Ovary (tissue), 9 donors: ENCODE data around the gene VIPR2. TPM values are rescaled to one million over a fixed set of nuclear protein-coding genes. Genes with fewer than 3 reads are reported as not detected.

Source experiments
- DNase-seq, 5 donors: peaks; one replicate each; pipeline ENCODE4 v3.0.0-alpha.2; 2019 to 2020
- H3K27ac ChIP-seq, 2 donors: fragments of 200-600 bp; one replicate each; pipeline versions ENCODE4 v1.5.1 to v1.8.0; 2019 to 2022
- H3K27me3 ChIP-seq: fragments of 200-600 bp; one replicate; pipeline ENCODE4 v1.8.0; 2022
- H3K36me3 ChIP-seq: fragments of 200-600 bp; sonication (generic); one replicate; pipeline ENCODE4 v1.5.1; 2019
- H3K4me1 ChIP-seq: one replicate; pipeline ENCODE4 v1.8.1; 2013; ENCODE audit warnings: mild to moderate bottlenecking, moderate library complexity; ENCODE audit not compliant: insufficient read depth
- H3K4me3 ChIP-seq: fragments of 200-600 bp; sonication (generic); one replicate; pipeline ENCODE4 v1.5.1; 2017
- H3K9me3 ChIP-seq, 2 donors: fragments of 200-600 bp in 1 of 2; sonication (generic) in 1 of 2; one replicate each; pipeline versions ENCODE4 v1.5.1 to v1.8.1; 2013 to 2019; ENCODE audit warnings: mild to moderate bottlenecking in 1 of 2, moderate library complexity in 1 of 2
- EP300 ChIP-seq: sonication (generic); formaldehyde crosslinking; IDR thresholded peaks from one replicate; pipeline ENCODE4 v1.6.1; 2017; ENCODE audit warnings: antibody characterized with exemption
- POLR2A ChIP-seq: fragments of 450-650 bp; IDR thresholded peaks from one replicate; pipeline ENCODE4 v1.6.1; 2017; ENCODE audit warnings: antibody characterized with exemption, mild to moderate bottlenecking, moderate library complexity
- WGBS, 3 donors: extraction: QIAGEN DNeasy Blood & Tissue Kit in 1 of 3; methylation state at CpG; one replicate each; pipeline versions ENCODE4 v1.1.5 to v1.1.7; 2013 to 2017; 5-methylcytosine and 5-hydroxymethylcytosine counted together
- intact Hi-C, 4 donors: fragments of 100-400 bp; cut with DNase I; formaldehyde crosslinking; loops; one replicate each; pipeline versions ENCODE4 v1.11.0 to v1.15.1; 2022 to 2023
- polyA plus RNA-seq, 2 donors: library from polyadenylated mRNA; stranded (reverse); fragments of 200-250 nt in 1 of 2; fragments of 350-450 nt in 1 of 2; fragmentation: Illumina TruSeq in 1 of 2; extraction: RNeasy Lipid Tissue Mini Kit (QIAGEN cat#74804) in 1 of 2; gene quantifications; one replicate each; pipeline ENCODE4 v1.2.3, GENCODE V29; 2013 to 2014
- total RNA-seq, 7 donors: library from RNA; depleted of rRNA in 2 of 7; stranded (reverse); fragments of >200 nt in 2 of 7; fragmentation: NEBNext Ultra II Directional in 3 of 7; extraction: Animal tissue kit (Norgen Biotek cat#: 25700) in 3 of 7; gene quantifications; one replicate each; pipeline versions ENCODE4 v1.1.0 to v1.2.4, GENCODE V29; 2016 to 2023
- TF ChIP-seq, protein P1 (sequence below), 3 donors: fragments of 450-650 bp in 2 of 3; fragments of 200-600 bp in 1 of 3; IDR thresholded peaks; one replicate each; pipeline versions ENCODE4 v1.5.1 to v1.8.0; 2016 to 2022; ENCODE audit warnings: antibody characterized with exemption in 3 of 3, mild to moderate bottlenecking in 1 of 3
- donor health status: DM: no; HTN: no; CAD: no; lungs with moderate emphysema.
- donor health status: DM: no; HTN: no; CAD: no.
- donor health status: Bipolar disorder and iron deficiency.
- donor health status: DM: yes; HTN: yes; CAD: no.
- donor health status: DM: no; HTN: no; CAD: no.
- donor health status: DM: yes; HTN: yes; CAD: no.

VIPR2 gene
- total and polyA plus RNA-seq, 9 donors: 3.6 to 18.0 (median 9.0) TPM

DNA sequence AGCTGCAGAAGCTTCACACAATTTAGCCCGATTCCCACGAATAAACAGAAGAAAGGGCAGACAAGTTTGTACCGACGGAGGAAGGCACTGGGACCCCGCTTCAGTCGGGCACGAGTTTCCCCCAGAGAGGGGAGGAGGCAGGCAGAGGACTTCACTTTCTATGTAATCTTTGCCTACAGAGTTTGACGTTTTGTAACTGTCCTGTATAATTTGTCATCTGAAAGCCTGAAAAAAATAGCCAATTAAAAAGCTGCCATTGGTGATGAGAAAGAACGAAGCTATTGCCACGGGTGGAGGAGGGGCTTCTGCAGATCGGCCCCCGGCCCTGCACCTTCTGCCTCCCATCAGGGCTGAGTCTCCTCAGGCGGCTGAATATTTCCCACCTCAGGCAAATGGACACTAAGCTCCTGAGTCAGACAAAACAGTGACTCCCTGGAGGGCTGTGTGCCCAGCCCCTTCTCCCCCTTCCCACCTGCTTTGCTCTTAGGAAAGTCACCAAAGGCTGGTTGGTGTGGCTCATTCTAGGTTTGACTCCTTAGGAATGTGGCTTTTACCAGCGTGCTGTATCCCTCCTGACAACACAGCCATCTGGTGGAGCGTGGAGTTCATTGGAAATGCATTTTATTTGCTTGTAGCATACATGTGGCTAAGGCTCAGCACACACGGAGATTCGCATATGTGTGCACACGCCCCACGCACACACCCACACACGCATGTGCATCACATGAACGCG is 117.4 kb downstream of the VIPR2 start:
- 12 to 29% (median 18%) methylated on average over 22 of the region's 22 CpGs for whole genome bisulfite sequencing, 3 donors
- Histone ChIP-seq H3K4me3 (no peak overlapping the region), H3K4me1 (peaks cover 11% of the 10 kb centered on the region), H3K9me3 (no peaks in the 10 kb centered on the region), H3K27me3 (no peaks in the 10 kb centered on the region), H3K36me3 (no peaks in the 10 kb centered on the region), H3K27ac (no peak overlapping the region)
- TF ChIP-seq POLR2A: no peak
- TF ChIP-seq, protein P1, sequence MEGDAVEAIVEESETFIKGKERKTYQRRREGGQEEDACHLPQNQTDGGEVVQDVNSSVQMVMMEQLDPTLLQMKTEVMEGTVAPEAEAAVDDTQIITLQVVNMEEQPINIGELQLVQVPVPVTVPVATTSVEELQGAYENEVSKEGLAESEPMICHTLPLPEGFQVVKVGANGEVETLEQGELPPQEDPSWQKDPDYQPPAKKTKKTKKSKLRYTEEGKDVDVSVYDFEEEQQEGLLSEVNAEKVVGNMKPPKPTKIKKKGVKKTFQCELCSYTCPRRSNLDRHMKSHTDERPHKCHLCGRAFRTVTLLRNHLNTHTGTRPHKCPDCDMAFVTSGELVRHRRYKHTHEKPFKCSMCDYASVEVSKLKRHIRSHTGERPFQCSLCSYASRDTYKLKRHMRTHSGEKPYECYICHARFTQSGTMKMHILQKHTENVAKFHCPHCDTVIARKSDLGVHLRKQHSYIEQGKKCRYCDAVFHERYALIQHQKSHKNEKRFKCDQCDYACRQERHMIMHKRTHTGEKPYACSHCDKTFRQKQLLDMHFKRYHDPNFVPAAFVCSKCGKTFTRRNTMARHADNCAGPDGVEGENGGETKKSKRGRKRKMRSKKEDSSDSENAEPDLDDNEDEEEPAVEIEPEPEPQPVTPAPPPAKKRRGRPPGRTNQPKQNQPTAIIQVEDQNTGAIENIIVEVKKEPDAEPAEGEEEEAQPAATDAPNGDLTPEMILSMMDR (IDR thresholded peaks at IDR 0.05): no peak
- no peak for TF ChIP-seq EP300
- DNase-seq: peak in 2 of 5 donors; percentile 43 to 50
- intact Hi-C loops: no loop called here

DNA sequence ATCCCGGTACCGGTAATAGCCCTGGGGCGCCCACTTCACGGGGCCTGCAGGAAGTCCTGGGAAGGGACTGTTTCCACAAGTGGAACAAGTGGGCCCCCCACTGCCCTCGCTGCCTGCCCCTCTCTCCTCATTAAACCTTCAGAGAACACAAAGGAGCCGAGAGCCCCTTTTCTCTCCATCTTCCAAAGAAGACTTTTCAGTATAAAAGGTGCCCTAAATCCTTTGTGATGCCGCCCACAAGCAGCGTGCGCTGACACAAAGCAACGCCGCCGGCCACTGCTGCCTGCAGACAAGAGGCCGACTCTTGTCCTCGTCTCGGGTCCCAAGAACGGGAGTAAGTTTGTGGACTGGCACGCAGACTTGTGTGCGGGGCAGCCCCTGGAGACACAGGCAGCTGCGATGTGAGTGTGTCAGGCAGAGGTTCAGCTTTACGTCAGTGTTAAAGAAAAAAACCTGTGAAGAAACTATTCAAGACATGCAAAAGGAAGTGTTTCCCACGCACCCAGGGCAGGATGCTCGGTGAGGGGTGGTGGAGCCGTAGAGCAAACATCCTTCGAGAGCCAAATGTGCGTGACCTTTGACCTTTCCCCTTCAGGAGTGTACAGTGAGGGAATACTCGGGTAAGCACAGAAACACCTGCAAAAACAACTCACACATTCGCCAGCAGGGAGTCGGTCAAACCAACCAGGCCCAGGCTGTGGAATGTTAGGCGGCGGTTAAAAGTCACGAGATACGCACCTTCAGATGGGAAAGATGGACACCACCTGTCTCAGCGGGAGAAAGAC is 118.2 kb downstream of the VIPR2 start:
- intact Hi-C loops: no loop called here
- DNase-seq: peak in 1 of 5 donors; percentile 45
- Histone ChIP-seq H3K4me1 (peaks cover 9% of the 10 kb centered on the region), H3K27ac (no peak overlapping the region), H3K9me3 (no peaks in the 10 kb centered on the region), H3K27me3 (no peaks in the 10 kb centered on the region), H3K36me3 (no peaks in the 10 kb centered on the region), H3K4me3 (no peak overlapping the region)
- no peak for TF ChIP-seq POLR2A
- TF ChIP-seq, protein P1 (IDR thresholded peaks at IDR 0.05): no peak
- WGBS, 3 donors: 52 to 60% (median 54%) methylated on average over 33 of the region's 33 CpGs

DNA sequence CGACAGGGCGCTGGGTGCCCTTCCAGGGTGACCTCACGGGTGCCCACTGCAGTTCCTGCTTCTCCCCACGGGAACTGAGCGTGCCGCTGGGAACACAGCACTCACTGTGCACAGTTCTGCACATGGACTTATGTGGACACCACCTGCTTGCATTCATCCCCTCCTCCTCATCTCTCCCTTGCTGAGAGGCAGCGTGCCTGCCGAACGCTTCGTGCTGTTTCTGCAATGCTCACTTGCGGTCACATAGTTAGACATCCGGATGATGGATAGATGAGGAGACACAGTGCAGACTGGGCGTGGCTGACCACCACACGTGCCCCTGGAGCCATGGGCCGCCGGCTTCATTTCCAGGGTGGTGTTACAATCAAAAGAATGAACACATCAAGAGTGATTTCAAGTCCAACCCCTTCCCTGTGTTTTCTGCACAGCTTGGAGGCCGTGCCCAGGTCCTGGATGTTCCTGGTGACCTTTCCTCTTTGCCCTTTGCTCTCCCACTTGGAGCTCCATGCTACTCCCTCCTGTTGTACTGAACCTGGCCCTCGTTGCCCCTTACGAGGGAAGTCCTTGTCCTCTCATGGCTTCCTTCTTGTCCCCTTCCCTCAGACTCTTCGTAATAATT is 119.4 kb downstream of the VIPR2 start:
- H3K4me3 ChIP-seq: no peak overlapping the region
- intact Hi-C loops: no loop called here
- TF ChIP-seq, protein P1 (IDR thresholded peaks at IDR 0.05): no peak
- TF ChIP-seq POLR2A (no peak), EP300 (no peak)
- peaks cover 9% of the 10 kb centered on the region for H3K4me1 ChIP-seq
- WGBS, 3 donors: 84 to 91% (median 90%) methylated on average over 20 of the region's 20 CpGs
- H3K9me3 ChIP-seq: no peaks in the 10 kb centered on the region
- no peak overlapping the region for H3K27ac ChIP-seq
- H3K36me3 ChIP-seq: no peaks in the 10 kb centered on the region
- DNase-seq: peak in 1 of 5 donors; percentile 15
- no peaks in the 10 kb centered on the region for H3K27me3 ChIP-seq

DNA sequence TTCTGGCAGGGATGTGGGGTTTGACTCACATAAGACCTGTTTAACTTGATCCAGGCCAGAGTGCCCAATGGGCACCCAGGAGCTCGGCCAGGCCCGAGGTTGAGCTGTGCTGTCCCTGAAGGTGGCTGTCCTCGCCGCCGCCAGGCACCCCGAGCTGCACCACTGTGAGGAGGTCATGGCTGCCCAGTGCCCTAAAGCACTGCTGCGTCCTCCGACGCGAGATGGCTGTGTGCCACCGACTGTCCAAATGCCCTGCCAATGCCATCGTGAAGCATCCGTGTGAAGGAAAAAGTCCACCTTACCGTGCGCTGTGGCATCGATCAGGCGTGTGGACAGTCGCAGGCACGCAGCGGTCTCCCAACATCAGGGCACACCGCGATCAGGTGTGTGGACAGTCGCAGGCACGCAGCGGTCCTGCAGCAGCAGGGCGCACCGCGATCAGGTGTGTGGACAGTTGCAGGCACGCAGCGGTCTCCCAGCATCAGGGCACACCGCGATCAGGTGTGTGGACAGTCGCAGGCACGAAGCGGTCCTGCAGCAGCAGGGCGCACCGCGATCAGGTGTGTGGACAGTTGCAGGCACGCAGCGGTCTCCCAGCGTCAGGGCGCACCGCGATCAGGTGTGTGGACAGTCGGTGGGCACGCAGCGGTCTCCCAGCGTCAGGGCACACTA is 120.3 kb downstream of the VIPR2 start:
- Histone ChIP-seq H3K4me1 (peaks cover 9% of the 10 kb centered on the region), H3K4me3 (no peak overlapping the region), H3K27me3 (no peaks in the 10 kb centered on the region), H3K9me3 (no peaks in the 10 kb centered on the region), H3K36me3 (no peaks in the 10 kb centered on the region), H3K27ac (no peak overlapping the region)
- 93 to 94% (median 94%) methylated on average over 45 to 48 of the region's 48 CpGs for WGBS, 3 donors
- TF ChIP-seq, protein P1 (IDR thresholded peaks at IDR 0.05): no peak
- no peak for TF ChIP-seq EP300
- no peak for TF ChIP-seq POLR2A
- DNase-seq: peak in 1 of 5 donors; percentile 11
- intact Hi-C loops: no loop called here
